GM21367 (cell line): ENCODE results near the gene CLVS2.

Experiments used
- ATAC-seq: cut with Tn5 transposase; IDR thresholded peaks from one replicate; pipeline ENCODE4 v1.9.1; 2021; ENCODE audit not compliant: unreplicated experiment

Gene CLVS2

DNA sequence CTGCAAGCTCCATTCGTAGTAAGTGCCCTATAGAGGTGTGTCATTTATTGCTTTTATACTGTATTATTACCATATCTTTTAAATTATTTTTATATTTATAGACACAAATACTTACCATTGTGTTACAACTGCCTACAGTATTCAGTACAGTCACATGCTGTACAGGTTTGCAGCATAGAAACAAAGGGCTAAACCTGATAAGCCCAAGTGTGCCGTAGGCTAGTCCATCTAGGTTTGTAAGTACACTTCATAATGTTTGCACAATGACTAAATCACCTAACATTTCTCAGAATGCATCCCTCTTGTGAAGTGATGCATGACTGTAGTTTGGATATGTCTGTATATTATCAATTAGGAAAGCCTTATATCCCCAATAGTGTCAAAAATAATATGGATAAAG lies 122.8 kb downstream of the CLVS2 start:
- no peak for ATAC-seq
